ENCODE results near the gene WDR27. TPM values are rescaled to one million over a fixed set of nuclear protein-coding genes. Genes with fewer than 3 reads are reported as not detected.

WDR27 gene
- polyA plus RNA-seq, 3 donors from 2014 or later: 1.7 to 5.1 (median 4.0) TPM

GRCh38 chr6:169539176-169539897 lies 162.5 kb downstream of the WDR27 start:
- Mint-ChIP-seq H3K27ac (no peak overlapping the region), H3K27me3 (ENCODE audit: low read depth in 3 of 3) (peaks cover 0 to 3% (median 3%) of the 10 kb centered on the region in 3 donors), H3K36me3 (peaks cover 11 to 15% (median 11%) of the 10 kb centered on the region in 3 donors), H3K4me1 (peaks cover 16 to 20% of the 10 kb centered on the region in 2 donors), H3K9me3 (peaks cover 3 to 21% (median 7%) of the 10 kb centered on the region in 6 donors), H3K4me3 (no peak overlapping the region)
- no peak for DNase-seq

GRCh38 chr6:169536446-169537170 lies 165.2 kb downstream of the WDR27 start:
- Mint-ChIP-seq H3K27me3 (ENCODE audit: low read depth in 3 of 3) (peaks cover 0 to 3% (median 1%) of the 10 kb centered on the region in 3 donors), H3K27ac (peak overlapping the region in 1 of 6 donors; percentile 3), H3K9me3 (peaks cover 8 to 34% (median 20%) of the 10 kb centered on the region in 6 donors), H3K36me3 (peaks cover 14 to 18% (median 16%) of the 10 kb centered on the region in 3 donors), H3K4me3 (no peak overlapping the region), H3K4me1 (peaks cover 16 to 20% of the 10 kb centered on the region in 2 donors)
- DNase-seq: no peak

GRCh38 chr6:169534039-169534421 lies 167.8 kb downstream of the WDR27 start:
- Mint-ChIP-seq H3K27ac (peak overlapping the region in 1 of 6 donors; percentile 32), H3K4me1 (peaks cover 25 to 31% of the 10 kb centered on the region in 2 donors), H3K27me3 (ENCODE audit: low read depth in 3 of 3) (peaks cover 0 to 4% (median 0%) of the 10 kb centered on the region in 3 donors), H3K4me3 (no peak overlapping the region), H3K9me3 (peaks cover 8 to 34% (median 20%) of the 10 kb centered on the region in 6 donors), H3K36me3 (peaks cover 14 to 18% (median 16%) of the 10 kb centered on the region in 3 donors)
- DNase-seq: no peak

GRCh38 chr6:169533301-169534038 lies 168.4 kb downstream of the WDR27 start:
- H3K9me3 Mint-ChIP-seq: peaks cover 8 to 34% (median 20%) of the 10 kb centered on the region in 6 donors
- H3K4me3 Mint-ChIP-seq: no peak overlapping the region
- H3K27ac Mint-ChIP-seq: no peak overlapping the region
- peaks cover 24 to 28% of the 10 kb centered on the region in 2 donors for H3K4me1 Mint-ChIP-seq
- peaks cover 14 to 18% (median 16%) of the 10 kb centered on the region in 3 donors for H3K36me3 Mint-ChIP-seq
- H3K27me3 Mint-ChIP-seq (ENCODE audit: low read depth in 3 of 3): peaks cover 0 to 4% (median 0%) of the 10 kb centered on the region in 3 donors
- DNase-seq: no peak

GRCh38 chr6:169530752-169531123 lies 171.1 kb downstream of the WDR27 start:
- Mint-ChIP-seq H3K36me3 (peaks cover 4 to 8% (median 6%) of the 10 kb centered on the region in 3 donors), H3K27me3 (ENCODE audit: low read depth in 3 of 3) (peaks cover 0 to 5% (median 0%) of the 10 kb centered on the region in 3 donors), H3K4me1 (peaks cover 9 to 12% of the 10 kb centered on the region in 2 donors), H3K9me3 (peaks cover 8 to 26% (median 16%) of the 10 kb centered on the region in 6 donors), H3K27ac (peak overlapping the region in 4 of 6 donors; percentile 9 to 48 (median 26)), H3K4me3 (peak overlapping the region in 1 of 5 donors; percentile 42)
- peak in 1 of 3 donors; percentile 13 for DNase-seq

- peaks cover 3 to 8% (median 4%) of the 10 kb centered on the region in 3 donors for H3K36me3 Mint-ChIP-seq
- H3K4me1 Mint-ChIP-seq: peaks cover 9 to 12% of the 10 kb centered on the region in 2 donors
- peak overlapping the region in 2 of 5 donors; percentile 2 to 42 for H3K4me3 Mint-ChIP-seq
- H3K9me3 Mint-ChIP-seq: peaks cover 8 to 23% (median 16%) of the 10 kb centered on the region in 6 donors
- peak overlapping the region in 4 of 6 donors; percentile 9 to 48 (median 19) for H3K27ac Mint-ChIP-seq
- peaks cover 0 to 5% (median 0%) of the 10 kb centered on the region in 3 donors for H3K27me3 Mint-ChIP-seq (ENCODE audit: low read depth in 3 of 3)
- DNase-seq: peak in 1 of 3 donors; percentile 22
Observed at GRCh38 chr6:169529931-169530751, 171.7 kb downstream of the WDR27 start.

- Mint-ChIP-seq H3K27ac (peak overlapping the region in 1 of 6 donors; percentile 42), H3K27me3 (ENCODE audit: low read depth in 3 of 3) (peaks cover 0 to 4% (median 0%) of the 10 kb centered on the region in 3 donors), H3K36me3 (peaks cover under 1 to 8% (median 4%) of the 10 kb centered on the region in 3 donors), H3K4me1 (peaks cover 9 to 12% of the 10 kb centered on the region in 2 donors), H3K4me3 (no peak overlapping the region), H3K9me3 (peaks cover 2 to 11% (median 8%) of the 10 kb centered on the region in 6 donors)
- no peak for DNase-seq
Observed at GRCh38 chr6:169528755-169529154, 173.1 kb downstream of the WDR27 start.

- H3K36me3 Mint-ChIP-seq: no peaks in the 10 kb centered on the region
- H3K27me3 Mint-ChIP-seq (ENCODE audit: low read depth in 3 of 3): peaks cover 0 to 4% (median 0%) of the 10 kb centered on the region in 3 donors
- peaks cover 9 to 12% of the 10 kb centered on the region in 2 donors for H3K4me1 Mint-ChIP-seq
- H3K9me3 Mint-ChIP-seq: peaks cover 0 to 2% (median 0%) of the 10 kb centered on the region in 6 donors
- no peak overlapping the region for H3K4me3 Mint-ChIP-seq
- no peak for DNase-seq
- H3K27ac Mint-ChIP-seq: no peak overlapping the region
Observed at GRCh38 chr6:169527306-169527705, 174.5 kb downstream of the WDR27 start.

- Mint-ChIP-seq H3K27ac (no peak overlapping the region), H3K4me3 (no peak overlapping the region), H3K9me3 (peaks cover 6 to 22% (median 17%) of the 10 kb centered on the region in 6 donors), H3K27me3 (ENCODE audit: low read depth in 3 of 3) (peaks cover 0 to 7% (median 0%) of the 10 kb centered on the region in 3 donors), H3K36me3 (peaks cover 8 to 11% (median 11%) of the 10 kb centered on the region in 3 donors), H3K4me1 (no peaks in the 10 kb centered on the region)
- no peak for DNase-seq
Observed at GRCh38 chr6:169521825-169522224, 180.0 kb downstream of the WDR27 start.

GRCh38 chr6:169520104-169520503 lies 181.7 kb downstream of the WDR27 start:
- Mint-ChIP-seq H3K9me3 (peaks cover 6 to 22% (median 17%) of the 10 kb centered on the region in 6 donors), H3K27me3 (ENCODE audit: low read depth in 3 of 3) (peaks cover 0 to 5% (median 0%) of the 10 kb centered on the region in 3 donors), H3K27ac (no peak overlapping the region), H3K4me1 (no peaks in the 10 kb centered on the region), H3K4me3 (no peak overlapping the region), H3K36me3 (peaks cover 8 to 11% (median 11%) of the 10 kb centered on the region in 3 donors)
- DNase-seq: no peak

- Mint-ChIP-seq H3K27me3 (ENCODE audit: low read depth in 3 of 3) (peaks cover 0 to 5% (median 0%) of the 10 kb centered on the region in 3 donors), H3K27ac (no peak overlapping the region), H3K36me3 (peaks cover 8 to 11% (median 11%) of the 10 kb centered on the region in 3 donors), H3K4me1 (no peaks in the 10 kb centered on the region), H3K4me3 (no peak overlapping the region), H3K9me3 (peaks cover 6 to 22% (median 17%) of the 10 kb centered on the region in 6 donors)
- no peak for DNase-seq
Observed at GRCh38 chr6:169518451-169518850, 183.4 kb downstream of the WDR27 start.

GRCh38 chr6:169513478-169514193 lies 188.2 kb downstream of the WDR27 start:
- no peaks in the 10 kb centered on the region for H3K4me1 Mint-ChIP-seq
- peaks cover under 1 to 9% (median 3%) of the 10 kb centered on the region in 6 donors for H3K9me3 Mint-ChIP-seq
- H3K27ac Mint-ChIP-seq: no peak overlapping the region
- no peak for DNase-seq
- H3K4me3 Mint-ChIP-seq: no peak overlapping the region
- peaks cover 0 to 4% (median 0%) of the 10 kb centered on the region in 3 donors for H3K27me3 Mint-ChIP-seq (ENCODE audit: low read depth in 3 of 3)
- peaks cover under 1 to 1% (median 1%) of the 10 kb centered on the region in 3 donors for H3K36me3 Mint-ChIP-seq

Measured in immature natural killer cell (primary cell).